Measurements from ENCODE around the gene FRMD4B. TPM values are rescaled to one million over a fixed set of nuclear protein-coding genes. Genes with fewer than 3 reads are reported as not detected.

The FRMD4B gene
- total and polyA plus RNA-seq, 12 donors: 5.5 to 165 (median 17.4) TPM

GRCh38 chr3:69205385-69205784 is 180.5 kb downstream of the FRMD4B start:
- intact Hi-C loops (cut with DNase I): no loop called here
- Histone ChIP-seq H3K9me3 (replicated peaks in 1 of 3) (no peaks in the 10 kb centered on the region), H3K27ac (no peak overlapping the region), H3K4me1 (replicated peaks in 1 of 2) (peaks cover 0 to 4% of the 10 kb centered on the region in 2 donors), H3K4me3 (no peak overlapping the region), H3K27me3 (no peaks in the 10 kb centered on the region), H3K36me3 (replicated peaks in 1 of 2) (no peaks in the 10 kb centered on the region)
- 89 to 100% (median 95%) methylated on average over 1 of the region's 1 CpG for WGBS, 4 donors
- DNase-seq: no peak
- TF ChIP-seq POLR2A (IDR thresholded peaks at IDR 0.05) (no peak), CTCF (IDR thresholded peaks at IDR 0.05) (no peak)

- intact Hi-C loops (cut with DNase I): no loop called here
- H3K36me3 ChIP-seq (replicated peaks in 1 of 2): no peaks in the 10 kb centered on the region
- H3K4me1 ChIP-seq (replicated peaks in 1 of 2): peaks cover 0 to 4% of the 10 kb centered on the region in 2 donors
- H3K27me3 ChIP-seq: no peaks in the 10 kb centered on the region
- TF ChIP-seq CTCF (IDR thresholded peaks at IDR 0.05) (no peak), POLR2A (IDR thresholded peaks at IDR 0.05) (no peak)
- no peak overlapping the region for H3K4me3 ChIP-seq
- no peaks in the 10 kb centered on the region for H3K9me3 ChIP-seq (replicated peaks in 1 of 3)
- WGBS, 4 donors: 79 to 86% (median 80%) methylated on average over 8 of the region's 8 CpGs
- DNase-seq: no peak
- no peak overlapping the region for H3K27ac ChIP-seq
These were observed 181.5 kb downstream of the FRMD4B start for GRCh38 chr3:69204315-69204957.

GRCh38 chr3:69203631-69204314 is 182.1 kb downstream of the FRMD4B start:
- Histone ChIP-seq H3K27ac (no peak overlapping the region), H3K4me3 (no peak overlapping the region), H3K27me3 (no peaks in the 10 kb centered on the region), H3K36me3 (replicated peaks in 1 of 2) (no peaks in the 10 kb centered on the region), H3K4me1 (replicated peaks in 1 of 2) (peaks cover 0 to 4% of the 10 kb centered on the region in 2 donors), H3K9me3 (replicated peaks in 1 of 3) (no peaks in the 10 kb centered on the region)
- no peak for TF ChIP-seq POLR2A (IDR thresholded peaks at IDR 0.05)
- no peak for TF ChIP-seq CTCF (IDR thresholded peaks at IDR 0.05)
- no peak for DNase-seq
- intact Hi-C loops (cut with DNase I): no loop called here
- 82 to 86% (median 83%) methylated on average over 5 of the region's 5 CpGs for WGBS, 4 donors

- no peak overlapping the region for H3K4me3 ChIP-seq
- 88 to 91% (median 89%) methylated on average over 10 of the region's 10 CpGs for WGBS, 4 donors
- no peak overlapping the region for H3K27ac ChIP-seq
- TF ChIP-seq POLR2A (IDR thresholded peaks at IDR 0.05) (no peak), CTCF (IDR thresholded peaks at IDR 0.05) (no peak)
- no peaks in the 10 kb centered on the region for H3K36me3 ChIP-seq (replicated peaks in 1 of 2)
- intact Hi-C loops (cut with DNase I): no loop called here
- H3K9me3 ChIP-seq (replicated peaks in 1 of 3): no peaks in the 10 kb centered on the region
- H3K27me3 ChIP-seq: no peaks in the 10 kb centered on the region
- DNase-seq: no peak
- H3K4me1 ChIP-seq (replicated peaks in 1 of 2): peaks cover 0 to 4% of the 10 kb centered on the region in 2 donors
These were observed 184.2 kb downstream of the FRMD4B start for GRCh38 chr3:69201658-69202057.

Data from adrenal gland (tissue), 12 donors.